ENCODE results near the gene TNFSF8.

The TNFSF8 gene

DNA sequence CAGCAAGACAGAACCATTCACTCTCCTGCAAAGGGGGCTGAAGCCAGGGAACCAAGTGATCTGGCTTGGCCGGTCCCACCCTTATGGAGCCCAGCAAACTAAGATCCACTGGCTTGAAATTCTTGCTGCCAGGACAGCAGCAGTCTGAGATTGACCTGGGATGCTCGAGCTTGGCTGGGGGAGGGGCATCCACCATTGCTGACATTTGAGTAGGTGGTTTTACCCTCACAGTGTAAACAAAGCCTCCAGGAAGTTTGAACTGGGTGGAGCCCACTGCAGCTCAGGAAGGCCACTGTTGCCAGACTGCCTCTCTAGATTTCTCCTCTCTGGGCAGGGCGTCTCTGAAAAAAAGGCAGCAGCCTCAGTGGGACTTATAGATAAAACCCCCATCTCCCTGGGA, 60.5 kb downstream of the TNFSF8 start:
- DNase-seq (ENCODE audit: low spot score), result no peak

DNA sequence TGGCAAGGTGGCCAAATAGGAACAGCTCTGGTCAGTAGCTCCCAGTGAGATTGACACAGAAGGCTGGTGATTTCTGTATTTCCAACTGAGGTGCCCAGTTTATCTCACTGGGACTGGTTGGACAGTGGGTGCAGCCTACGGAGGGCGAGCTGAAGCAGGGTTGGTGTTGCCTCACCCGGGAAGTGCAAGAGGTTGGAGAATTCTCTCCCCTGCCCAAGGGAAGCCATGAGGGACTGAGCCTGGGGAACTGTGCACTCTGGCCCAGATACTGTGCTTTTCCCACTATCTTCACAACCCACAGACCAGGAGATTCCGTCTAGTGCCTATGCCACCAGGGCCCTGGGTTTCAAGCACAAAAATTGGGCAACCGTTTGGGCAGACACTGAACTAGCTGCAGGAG, 61.0 kb downstream of the TNFSF8 start:
- no peak for DNase-seq (ENCODE audit: low spot score)

DNA sequence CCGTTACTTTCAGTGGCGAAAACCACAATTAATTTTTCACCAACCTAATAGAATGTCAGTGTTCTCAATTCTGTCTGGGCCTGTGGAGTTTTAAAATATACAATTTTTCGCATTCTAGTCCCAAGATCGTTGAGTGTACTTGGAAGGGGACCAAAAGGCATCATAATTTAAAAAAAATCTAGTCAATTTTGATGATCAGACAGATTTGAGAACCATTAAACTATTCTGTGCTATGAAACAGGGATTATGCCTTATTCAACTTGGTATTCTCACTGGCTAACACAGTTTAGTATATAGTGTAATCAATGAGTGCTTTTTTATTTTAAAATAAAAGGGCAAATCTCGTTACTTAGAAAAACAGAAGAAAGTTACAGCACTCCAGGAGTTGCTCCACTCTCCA, 63.1 kb downstream of the TNFSF8 start:
- no peak for DNase-seq (ENCODE audit: low spot score)

DNA sequence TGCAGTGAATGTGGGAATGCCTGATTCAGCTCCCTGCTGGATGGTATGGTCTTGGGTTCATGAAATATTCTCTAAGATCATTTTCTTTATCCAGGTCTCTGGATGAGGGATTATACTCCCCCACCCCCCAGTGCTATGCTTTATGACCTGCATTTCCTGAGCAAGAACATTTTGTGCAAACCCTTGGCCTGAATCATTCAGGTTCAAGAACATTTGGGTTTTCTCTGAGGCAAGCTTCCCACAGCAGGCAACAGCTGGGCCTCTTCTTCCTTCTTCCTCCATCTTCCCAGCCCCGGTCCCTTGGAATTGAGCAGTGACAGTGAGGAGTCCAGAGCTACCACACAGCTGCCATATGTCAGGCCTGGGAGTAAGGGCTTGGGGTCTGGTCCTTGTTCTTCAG, 65.9 kb downstream of the TNFSF8 start:
- no peak for DNase-seq (ENCODE audit: low spot score)

DNA sequence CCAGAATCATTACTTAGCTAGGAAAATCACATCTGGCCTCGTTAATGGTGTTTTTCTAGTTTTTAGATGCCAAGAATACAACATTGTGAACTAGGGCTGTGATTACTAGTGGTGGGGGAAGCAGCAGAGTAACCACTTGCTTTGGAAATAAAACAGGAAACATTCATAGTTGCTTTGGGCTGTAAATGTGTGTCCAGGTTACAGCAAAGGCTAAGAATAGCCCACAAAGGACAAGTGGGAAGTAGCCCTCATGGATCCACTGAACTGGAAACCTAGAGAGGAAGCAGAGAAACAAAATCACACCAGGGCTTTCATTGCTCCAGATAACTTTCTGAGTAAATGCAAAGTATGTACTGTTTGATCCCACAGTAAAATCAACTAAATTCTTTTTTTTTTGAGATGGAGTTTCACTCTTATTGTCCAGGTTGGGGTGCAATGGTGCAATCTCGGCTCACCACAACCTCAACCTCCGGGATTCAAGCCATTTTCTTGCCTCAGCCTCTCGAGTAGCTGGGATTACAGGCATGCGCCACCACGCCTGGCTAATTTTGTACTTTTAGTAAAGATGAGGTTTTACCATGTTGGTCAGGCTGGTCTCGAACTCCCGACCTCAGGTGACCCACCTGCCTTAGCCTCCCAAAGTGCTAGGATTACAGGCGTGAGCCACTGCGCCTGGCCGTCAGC, 68.3 kb downstream of the TNFSF8 start:
- DNase-seq (ENCODE audit: low spot score), result no peak

DNA sequence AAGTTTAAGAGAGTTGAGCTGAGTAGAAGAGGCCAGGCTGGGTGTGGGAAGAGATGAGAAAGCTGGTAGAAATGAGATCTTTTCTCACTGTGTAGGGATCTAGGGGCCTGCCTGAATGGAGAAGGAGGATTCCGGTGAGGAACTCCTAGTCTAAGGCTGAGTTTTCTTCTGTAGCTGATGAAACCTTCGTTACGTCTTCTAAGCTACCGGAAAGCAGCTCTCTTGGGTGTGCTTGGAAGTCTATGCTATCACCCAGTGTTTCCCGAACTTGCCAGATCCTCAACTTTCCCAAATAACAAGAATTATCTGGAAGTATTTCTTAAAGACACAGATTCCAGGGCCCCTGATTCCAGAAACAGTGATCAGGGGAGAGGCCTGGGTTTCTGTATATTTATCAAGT, 69.1 kb downstream of the TNFSF8 start:
- no peak for DNase-seq (ENCODE audit: low spot score)

DNA sequence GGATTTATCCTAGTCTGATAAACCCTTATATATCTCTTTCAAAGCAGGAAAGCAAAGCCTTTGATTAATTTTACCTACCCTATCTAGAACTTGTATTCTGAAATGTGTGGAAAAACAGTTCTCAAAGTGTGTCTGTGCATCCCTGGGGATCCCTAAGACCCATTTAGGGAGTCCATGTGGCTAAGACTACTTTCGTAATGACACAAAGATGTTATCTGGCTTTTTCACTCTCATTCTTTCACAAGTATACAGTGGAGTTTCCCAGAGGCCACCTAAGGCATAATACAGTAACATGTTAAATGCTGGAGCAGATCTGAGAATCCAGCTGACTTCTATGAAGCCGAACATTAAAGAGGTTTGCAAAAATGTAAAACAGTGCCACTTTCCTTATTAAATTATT, 70.2 kb downstream of the TNFSF8 start:
- DNase-seq (ENCODE audit: low spot score), result no peak

DNA sequence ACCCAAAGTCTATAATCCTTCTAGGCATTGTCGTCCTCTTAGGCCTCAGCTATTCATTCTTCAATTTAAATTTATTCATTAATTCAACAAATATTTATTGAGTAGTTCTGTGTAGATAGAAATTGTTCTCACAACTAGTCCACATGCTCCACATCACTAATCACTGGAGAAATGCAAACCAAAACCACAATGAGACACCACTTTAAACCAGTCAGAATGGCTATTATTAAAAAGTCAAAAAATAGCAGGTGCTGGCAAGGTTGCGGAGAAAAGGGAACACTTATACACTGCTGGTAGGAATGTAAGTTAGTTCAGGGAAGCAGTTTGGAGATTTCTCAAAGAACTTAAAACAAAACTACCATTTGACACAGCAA, 73.5 kb downstream of the TNFSF8 start:
- DNase-seq (ENCODE audit: low spot score), result no peak

DNA sequence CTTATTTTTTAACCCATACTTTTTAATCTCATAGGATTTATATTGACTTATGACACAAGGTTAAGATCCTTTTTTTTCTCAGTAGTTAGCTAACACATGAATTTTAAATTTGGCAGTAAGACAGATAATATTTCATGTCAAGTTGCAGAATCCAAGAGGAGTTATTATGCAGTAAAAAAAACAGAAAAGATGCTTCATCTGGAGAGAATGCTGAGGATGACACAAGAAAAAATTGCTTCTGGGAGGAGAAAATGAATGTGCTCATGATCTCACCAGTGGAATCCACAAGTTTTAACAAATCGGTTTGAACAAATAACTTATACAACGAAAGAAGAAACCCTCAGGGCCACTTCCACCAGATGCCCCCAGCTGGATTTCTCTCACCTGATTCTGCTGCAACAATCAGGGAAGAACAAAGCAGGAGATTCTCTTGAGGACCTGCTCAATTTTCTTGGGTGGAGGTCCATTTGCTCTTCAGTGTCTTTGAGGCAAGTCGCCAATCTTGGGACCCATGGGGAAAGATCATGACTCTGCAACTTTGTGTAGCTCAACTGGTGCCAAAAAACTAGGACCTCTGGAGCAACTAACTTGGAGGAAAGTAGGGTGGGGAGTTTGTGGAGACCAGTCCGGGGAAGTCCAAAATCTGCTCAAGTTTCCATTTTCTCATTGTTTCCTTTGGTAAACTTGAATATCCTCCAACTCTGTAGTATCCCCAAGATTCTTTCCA, 74.0 kb downstream of the TNFSF8 start:
- peak; percentile 91 for DNase-seq (ENCODE audit: low spot score)

DNA sequence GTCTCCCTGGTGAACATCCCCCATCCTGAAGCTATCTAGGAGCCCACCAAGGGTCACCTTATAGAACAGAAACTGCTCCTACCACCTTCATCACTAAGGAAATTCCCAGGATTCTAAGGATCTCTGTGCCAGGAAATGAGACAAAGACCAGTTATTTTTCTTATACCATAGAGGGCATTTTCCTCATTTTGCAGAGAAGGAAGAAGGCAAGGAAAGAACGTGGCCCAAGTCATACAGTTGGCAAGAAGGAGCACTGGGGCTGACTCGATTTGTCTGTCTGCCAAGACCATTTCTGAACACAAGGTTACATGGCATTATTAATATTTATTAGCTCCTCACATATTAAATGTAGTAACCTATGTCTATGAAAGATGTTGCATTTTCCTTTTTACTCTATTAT, 74.9 kb downstream of the TNFSF8 start:
- DNase-seq (ENCODE audit: low spot score), result no peak

DNA sequence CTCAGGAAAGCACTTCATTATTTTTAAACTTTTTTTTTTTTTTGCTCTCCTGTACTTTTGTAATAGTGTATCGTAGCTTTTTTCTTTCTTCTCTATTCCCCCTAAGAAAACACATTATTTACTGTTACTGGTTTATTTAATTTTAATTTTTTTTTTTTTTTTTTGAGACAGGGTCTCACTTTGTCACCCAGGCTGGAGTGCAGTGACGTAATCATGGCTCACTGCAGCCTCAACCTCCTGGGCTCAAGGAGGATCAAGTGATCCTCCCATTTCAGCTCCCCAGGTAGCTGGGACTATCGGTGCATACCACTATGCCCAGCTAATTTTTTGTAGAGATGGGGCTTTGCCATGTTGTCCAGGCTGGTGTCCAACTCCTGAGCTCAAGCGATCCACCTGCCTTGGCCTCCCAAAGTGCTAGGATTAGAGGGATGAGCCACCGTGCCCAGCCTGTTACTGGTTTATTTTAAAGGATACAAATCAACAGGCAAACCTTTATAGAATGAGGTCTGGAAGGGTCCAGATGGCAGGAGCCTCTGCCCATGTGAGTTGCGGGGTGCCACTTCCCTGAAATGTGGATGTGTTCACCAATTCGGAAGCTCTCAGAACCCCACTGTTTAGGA, 75.5 kb downstream of the TNFSF8 start:
- DNase-seq (ENCODE audit: low spot score), result no peak

DNA sequence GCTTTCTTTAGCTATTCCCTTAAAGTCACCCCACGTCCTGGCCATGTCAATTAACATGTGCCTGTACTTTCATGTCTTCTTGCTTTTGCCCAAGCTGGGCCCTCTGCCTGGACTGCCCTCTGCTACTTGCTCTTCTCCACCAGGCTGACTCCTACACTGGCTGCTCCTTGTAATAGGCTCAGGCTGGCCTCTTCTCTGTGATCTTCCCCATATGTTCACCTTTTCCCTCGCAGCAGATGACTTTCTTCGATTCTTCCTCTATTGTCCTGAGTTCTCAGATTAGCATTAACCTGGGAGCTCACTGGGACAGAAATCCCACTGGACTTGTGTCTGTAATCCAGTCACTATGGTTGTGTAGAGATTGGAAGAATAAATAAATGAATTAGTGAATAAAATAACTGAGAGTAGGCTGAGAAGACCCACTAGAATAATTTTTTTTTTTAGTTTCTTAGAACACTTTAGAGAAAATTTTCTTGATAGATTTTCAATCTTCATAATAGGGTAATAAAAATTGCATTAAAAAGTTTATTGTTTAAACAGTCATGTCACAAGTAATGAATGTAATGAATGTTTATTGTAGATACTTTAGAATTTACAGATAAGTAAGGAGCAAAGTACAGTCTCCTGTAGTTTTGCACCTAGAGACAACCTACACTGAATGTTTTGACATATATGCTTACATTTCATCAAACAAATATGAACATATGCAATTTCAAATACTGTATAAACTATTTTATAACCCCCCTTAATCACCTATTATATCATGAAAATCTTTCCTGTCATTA, 77.1 kb downstream of the TNFSF8 start:
- no peak for DNase-seq (ENCODE audit: low spot score)

DNA sequence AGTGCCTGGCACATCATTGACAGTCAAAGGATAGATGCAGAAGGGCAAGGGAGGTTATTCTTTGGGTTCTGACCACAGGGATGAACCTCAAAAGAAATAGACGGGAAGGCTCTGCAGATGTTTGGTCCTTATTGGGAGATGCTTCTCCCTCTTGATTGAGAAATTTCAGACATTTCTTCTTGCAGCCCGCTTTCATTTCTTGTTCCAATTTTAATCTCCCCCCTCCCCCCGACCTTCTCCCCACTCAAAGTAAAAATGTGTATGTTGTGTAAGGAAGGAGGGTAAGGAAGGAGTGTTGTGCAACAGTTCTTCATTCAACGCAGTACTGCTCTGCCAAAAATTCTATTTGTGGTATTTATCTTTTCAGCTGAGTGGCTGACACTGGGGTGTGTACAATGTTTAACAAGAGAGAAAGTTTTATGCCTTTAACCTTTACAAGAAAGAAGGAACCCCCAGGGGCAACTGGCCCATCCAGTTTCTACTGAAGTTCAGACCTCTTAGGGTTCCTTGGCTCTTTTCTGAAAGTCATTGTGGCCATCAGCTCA, 78.3 kb downstream of the TNFSF8 start:
- peak; percentile 27 for DNase-seq (ENCODE audit: low spot score)

DNA sequence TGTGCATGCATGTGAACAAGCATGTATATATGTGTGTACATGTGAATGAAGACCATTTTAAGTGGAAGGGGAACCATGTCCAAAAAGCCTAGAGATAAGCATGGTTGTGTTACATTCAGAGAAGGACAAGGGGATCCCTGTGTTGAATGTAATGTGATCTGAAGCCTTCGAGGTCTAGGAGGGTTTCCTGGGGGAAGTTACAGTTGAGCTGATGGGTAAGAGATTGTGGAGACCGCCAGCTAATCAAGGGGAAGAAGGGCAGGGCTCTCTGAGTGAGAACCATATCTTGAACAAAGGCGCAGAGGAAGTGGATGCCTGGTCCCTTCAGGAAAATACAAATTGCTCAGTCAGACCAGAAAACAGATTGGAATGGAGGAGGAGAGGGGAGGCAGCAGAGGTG, 79.1 kb downstream of the TNFSF8 start:
- no peak for DNase-seq (ENCODE audit: low spot score)

Measured in AG08395 (cell line).